Measurements from ENCODE around the gene SLC44A2. TPM values are rescaled to one million over a fixed set of nuclear protein-coding genes. Genes with fewer than 3 reads are reported as not detected.

Gene SLC44A2
- 35.6 and 74.2 TPM in 2 replicates for total RNA-seq

DNA sequence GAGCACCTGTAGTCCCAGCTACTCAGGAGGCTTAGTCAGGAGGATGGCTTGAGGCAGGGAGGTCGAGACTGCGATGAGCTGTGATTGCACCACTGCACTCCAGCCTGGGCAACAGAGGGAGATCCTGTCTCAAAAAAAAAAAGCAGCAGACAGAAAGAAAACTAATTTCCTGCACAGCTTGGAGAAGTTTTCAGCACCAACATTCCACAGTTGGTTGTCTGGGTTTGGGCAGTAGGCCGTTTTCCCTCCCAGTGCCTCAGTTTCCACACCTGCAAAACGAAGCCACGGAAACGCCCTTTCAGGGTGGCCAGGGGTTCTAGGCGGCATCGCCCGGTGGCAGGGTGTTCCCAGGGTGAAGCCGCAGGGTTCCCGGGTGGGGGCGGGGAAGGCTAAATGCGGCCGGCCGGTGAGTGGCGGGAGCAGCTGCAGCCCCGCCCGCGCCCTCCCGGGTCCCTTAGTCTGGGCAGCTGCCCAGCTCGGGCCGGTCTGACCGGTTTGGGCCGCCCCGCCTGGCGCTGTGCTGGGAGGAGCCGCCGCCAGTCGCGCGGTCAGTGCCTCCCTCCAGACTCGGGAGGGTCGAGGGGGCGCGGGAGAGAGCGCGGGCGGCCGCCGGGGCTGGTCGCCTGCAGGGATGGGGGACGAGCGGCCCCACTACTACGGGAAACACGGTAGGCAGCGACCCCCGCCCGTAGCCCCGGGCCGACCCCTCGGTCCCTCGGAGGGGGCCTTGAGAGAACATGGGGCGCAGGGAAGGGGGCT lies at the start of gene SLC44A2:
TSS of gene SLC44A2 (plus strand) at position 551 of the 759 bp plus-strand sequence. CDS start at position 632, 81 bp downstream.

GRCh38 chr19:10587022-10587838 lies 38.1 kb upstream of the SLC44A2 start, which contains the start of gene AP1M2:
AP1M2 (minus strand) TSS chr19:10587312; CDS start chr19:10587231, 81 bp downstream.

GRCh38 chr19:10653732-10654609 lies 28.6 kb downstream of the SLC44A2 start, which contains the start of gene ILF3:
ILF3 (plus strand) TSS chr19:10654346; CDS start chr19:10670606, 16,260 bp downstream.

Other genes starting within 250 kb of the SLC44A2 start
- gene TYK2, start 245.0 kb upstream of the SLC44A2 start, total RNA-seq, result 34.5 and 70.8 TPM in 2 replicates
- 100 and 206 TPM in 2 replicates for gene CDC37, start 222.0 kb upstream of the SLC44A2 start, total RNA-seq
- gene PDE4A, start 205.0 kb upstream of the SLC44A2 start, total RNA-seq, result 0.48 and 0.64 TPM in 2 replicates
- 56.4 and 81.0 TPM in 2 replicates for gene KEAP1, start 122.2 kb upstream of the SLC44A2 start, total RNA-seq
- gene S1PR5, start 108.1 kb upstream of the SLC44A2 start, total RNA-seq, result 10.4 and 25.6 TPM in 2 replicates
- 30.1 and 58.4 TPM in 2 replicates for gene ATG4D, start 81.6 kb upstream of the SLC44A2 start, total RNA-seq
- 3.9 and 5.8 TPM in 2 replicates for gene KRI1, start 59.5 kb upstream of the SLC44A2 start, total RNA-seq
- gene CDKN2D, start 56.6 kb upstream of the SLC44A2 start, total RNA-seq, result 8.4 and 12.8 TPM in 2 replicates
- 109 and 130 TPM in 2 replicates for gene AP1M2, start 38.2 kb upstream of the SLC44A2 start, total RNA-seq
- 78.0 and 78.1 TPM in 2 replicates for gene ILF3, start 28.8 kb downstream of the SLC44A2 start, total RNA-seq
- 21.3 and 31.3 TPM in 2 replicates for gene QTRT1, start 75.9 kb downstream of the SLC44A2 start, total RNA-seq
- gene DNM2, start 92.5 kb downstream of the SLC44A2 start, total RNA-seq, result 70.3 and 94.5 TPM in 2 replicates
- 44.5 and 52.1 TPM in 2 replicates for gene TMED1, start 210.7 kb downstream of the SLC44A2 start, total RNA-seq
- under 0.01 and 1.7 TPM in 2 replicates for gene C19orf38, start 222.9 kb downstream of the SLC44A2 start, total RNA-seq
- gene CARM1, start 246.0 kb downstream of the SLC44A2 start, total RNA-seq, result 15.8 and 18.8 TPM in 2 replicates

All from tracheal epithelial cell (primary cell).